GM23338 (cell line): ENCODE results near the gene IDUA. TPM values are rescaled to one million over a fixed set of nuclear protein-coding genes. Genes with fewer than 3 reads are reported as not detected.

Experiments
- ATAC-seq: fragments of 200-7000 bp; cut with Tn5 transposase; 3 replicates; pipeline ENCODE4 v1.9.1; 2020
- DNase-seq: peaks from one replicate; pipeline ENCODE4 v3.0.0-alpha.2; 2015; ENCODE audit warnings: low spot score
- H2AFZ ChIP-seq: fragments of 200-600 bp; sonication (generic); 2 replicates; pipeline ENCODE4 v1.8.0; 2016; ENCODE audit warnings: antibody characterized with exemption, mild to moderate bottlenecking, moderate library complexity
- H3F3A ChIP-seq: fragments of 200-600 bp; sonication (generic); replicated peaks from 2 replicates; pipeline ENCODE4 v1.8.0; 2017; ENCODE audit warnings: antibody characterized with exemption, mixed run types, low read depth
- H3K27ac ChIP-seq: fragments of 200-600 bp; sonication (generic); 2 replicates; pipeline ENCODE4 v1.6.1; 2016; ENCODE audit warnings: low read depth
- H3K27me3 ChIP-seq: fragments of 200-600 bp; sonication (generic); 2 replicates; pipeline ENCODE4 v1.8.0; 2016; ENCODE audit warnings: mild to moderate bottlenecking, mixed run types, moderate library complexity; ENCODE audit not compliant: insufficient read depth
- H3K36me3 ChIP-seq: fragments of 200-600 bp; sonication (generic); 2 replicates; pipeline ENCODE4 v1.8.0; 2016; ENCODE audit warnings: mild to moderate bottlenecking; ENCODE audit not compliant: insufficient read depth
- H3K4me1 ChIP-seq: fragments of 200-600 bp; sonication (generic); 2 replicates; pipeline ENCODE4 v1.8.0; 2016; ENCODE audit warnings: mild to moderate bottlenecking, moderate library complexity; ENCODE audit not compliant: insufficient read depth
- H3K4me2 ChIP-seq: fragments of 200-600 bp; sonication (generic); 2 replicates; pipeline ENCODE4 v1.7.1; 2017; ENCODE audit warnings: mixed run types
- H3K4me3 ChIP-seq: fragments of 200-600 bp; sonication (generic); 2 replicates; pipeline ENCODE4 v1.6.1; 2016; ENCODE audit warnings: mixed run types
- H3K79me2 ChIP-seq: fragments of 200-600 bp; sonication (generic); replicated peaks from 2 replicates; pipeline ENCODE4 v1.8.0; 2017; ENCODE audit warnings: mild to moderate bottlenecking; ENCODE audit not compliant: insufficient read depth
- H3K9me2 ChIP-seq: fragments of 200-600 bp; sonication (generic); 2 replicates; pipeline ENCODE4 v1.8.0; 2017; ENCODE audit not compliant: insufficient read depth
- H4K20me1 ChIP-seq: fragments of 200-600 bp; sonication (generic); replicated peaks from 2 replicates; pipeline ENCODE4 v1.8.0; 2017; ENCODE audit warnings: mild to moderate bottlenecking; ENCODE audit not compliant: insufficient read depth
- H3K27ac Mint-ChIP-seq: 2 replicates; pipeline ENCODE4 v1.8.0; 2020; ENCODE audit warnings: inconsistent platforms, mild to moderate bottlenecking, moderate library complexity, mixed read lengths
- H3K27me3 Mint-ChIP-seq: 3 replicates; pipeline ENCODE4 v1.8.0; 2022; ENCODE audit warnings: low read depth, mild to moderate bottlenecking, moderate library complexity, mixed read lengths, inconsistent platforms; ENCODE audit not compliant: insufficient read depth, poor library complexity
- H3K36me3 Mint-ChIP-seq: 3 replicates; pipeline ENCODE4 v1.8.0; 2021; ENCODE audit warnings: low read depth, mild to moderate bottlenecking, inconsistent platforms, moderate library complexity, mixed read lengths
- H3K4me1 Mint-ChIP-seq: 3 replicates; pipeline ENCODE4 v1.8.0; 2020; ENCODE audit warnings: mild to moderate bottlenecking, inconsistent platforms, mixed read lengths
- H3K4me3 Mint-ChIP-seq: 3 replicates; pipeline ENCODE4 v1.8.0; 2021; ENCODE audit warnings: moderate library complexity, mild to moderate bottlenecking, inconsistent platforms, mixed read lengths
- H3K9me3 Mint-ChIP-seq: 3 replicates; pipeline ENCODE4 v1.8.0; 2020; ENCODE audit warnings: moderate library complexity, mild to moderate bottlenecking, inconsistent platforms, mixed read lengths
- ETS1 ChIP-seq: IDR thresholded peaks from 2 replicates; pipeline ENCODE4 v1.6.1; 2016; ENCODE audit warnings: antibody characterized with exemption
- STAT1 ChIP-seq: IDR thresholded peaks from one replicate; pipeline ENCODE4 v1.6.1; 2016; ENCODE audit warnings: antibody characterized with exemption; ENCODE audit not compliant: unreplicated experiment
- polyA plus RNA-seq: library from polyadenylated mRNA; unstranded; fragments of >200 nt; fragmentation: Nextera tagmentation; extraction: Ambion mirVana; gene quantifications from 2 replicates; pipeline ENCODE4 v1.2.1, GENCODE V29; 2016
- total RNA-seq: library from RNA; depleted of rRNA; stranded (reverse); fragments of >200 nt; shearing (Covaris generic); gene quantifications from 2 replicates; pipeline ENCODE4 v1.2.3, GENCODE V29; 2014
- TF ChIP-seq, protein P1 (sequence below): fragments of 250-450 bp; sonication (Bioruptor Pico); IDR thresholded peaks from 2 replicates; pipeline ENCODE4 v1.5.0; 2020; ENCODE audit warnings: mild to moderate bottlenecking, moderate library complexity

The IDUA gene
- total and polyA plus RNA-seq, 2 experiments from 2014 or later = 1.3 to 6.1 TPM

GRCh38 chr4:991451-992296 lies 4.8 kb downstream of the IDUA start:
- H3K36me3 Mint-ChIP-seq = no peaks in the 10 kb centered on the region
- TF ChIP-seq, protein P1, sequence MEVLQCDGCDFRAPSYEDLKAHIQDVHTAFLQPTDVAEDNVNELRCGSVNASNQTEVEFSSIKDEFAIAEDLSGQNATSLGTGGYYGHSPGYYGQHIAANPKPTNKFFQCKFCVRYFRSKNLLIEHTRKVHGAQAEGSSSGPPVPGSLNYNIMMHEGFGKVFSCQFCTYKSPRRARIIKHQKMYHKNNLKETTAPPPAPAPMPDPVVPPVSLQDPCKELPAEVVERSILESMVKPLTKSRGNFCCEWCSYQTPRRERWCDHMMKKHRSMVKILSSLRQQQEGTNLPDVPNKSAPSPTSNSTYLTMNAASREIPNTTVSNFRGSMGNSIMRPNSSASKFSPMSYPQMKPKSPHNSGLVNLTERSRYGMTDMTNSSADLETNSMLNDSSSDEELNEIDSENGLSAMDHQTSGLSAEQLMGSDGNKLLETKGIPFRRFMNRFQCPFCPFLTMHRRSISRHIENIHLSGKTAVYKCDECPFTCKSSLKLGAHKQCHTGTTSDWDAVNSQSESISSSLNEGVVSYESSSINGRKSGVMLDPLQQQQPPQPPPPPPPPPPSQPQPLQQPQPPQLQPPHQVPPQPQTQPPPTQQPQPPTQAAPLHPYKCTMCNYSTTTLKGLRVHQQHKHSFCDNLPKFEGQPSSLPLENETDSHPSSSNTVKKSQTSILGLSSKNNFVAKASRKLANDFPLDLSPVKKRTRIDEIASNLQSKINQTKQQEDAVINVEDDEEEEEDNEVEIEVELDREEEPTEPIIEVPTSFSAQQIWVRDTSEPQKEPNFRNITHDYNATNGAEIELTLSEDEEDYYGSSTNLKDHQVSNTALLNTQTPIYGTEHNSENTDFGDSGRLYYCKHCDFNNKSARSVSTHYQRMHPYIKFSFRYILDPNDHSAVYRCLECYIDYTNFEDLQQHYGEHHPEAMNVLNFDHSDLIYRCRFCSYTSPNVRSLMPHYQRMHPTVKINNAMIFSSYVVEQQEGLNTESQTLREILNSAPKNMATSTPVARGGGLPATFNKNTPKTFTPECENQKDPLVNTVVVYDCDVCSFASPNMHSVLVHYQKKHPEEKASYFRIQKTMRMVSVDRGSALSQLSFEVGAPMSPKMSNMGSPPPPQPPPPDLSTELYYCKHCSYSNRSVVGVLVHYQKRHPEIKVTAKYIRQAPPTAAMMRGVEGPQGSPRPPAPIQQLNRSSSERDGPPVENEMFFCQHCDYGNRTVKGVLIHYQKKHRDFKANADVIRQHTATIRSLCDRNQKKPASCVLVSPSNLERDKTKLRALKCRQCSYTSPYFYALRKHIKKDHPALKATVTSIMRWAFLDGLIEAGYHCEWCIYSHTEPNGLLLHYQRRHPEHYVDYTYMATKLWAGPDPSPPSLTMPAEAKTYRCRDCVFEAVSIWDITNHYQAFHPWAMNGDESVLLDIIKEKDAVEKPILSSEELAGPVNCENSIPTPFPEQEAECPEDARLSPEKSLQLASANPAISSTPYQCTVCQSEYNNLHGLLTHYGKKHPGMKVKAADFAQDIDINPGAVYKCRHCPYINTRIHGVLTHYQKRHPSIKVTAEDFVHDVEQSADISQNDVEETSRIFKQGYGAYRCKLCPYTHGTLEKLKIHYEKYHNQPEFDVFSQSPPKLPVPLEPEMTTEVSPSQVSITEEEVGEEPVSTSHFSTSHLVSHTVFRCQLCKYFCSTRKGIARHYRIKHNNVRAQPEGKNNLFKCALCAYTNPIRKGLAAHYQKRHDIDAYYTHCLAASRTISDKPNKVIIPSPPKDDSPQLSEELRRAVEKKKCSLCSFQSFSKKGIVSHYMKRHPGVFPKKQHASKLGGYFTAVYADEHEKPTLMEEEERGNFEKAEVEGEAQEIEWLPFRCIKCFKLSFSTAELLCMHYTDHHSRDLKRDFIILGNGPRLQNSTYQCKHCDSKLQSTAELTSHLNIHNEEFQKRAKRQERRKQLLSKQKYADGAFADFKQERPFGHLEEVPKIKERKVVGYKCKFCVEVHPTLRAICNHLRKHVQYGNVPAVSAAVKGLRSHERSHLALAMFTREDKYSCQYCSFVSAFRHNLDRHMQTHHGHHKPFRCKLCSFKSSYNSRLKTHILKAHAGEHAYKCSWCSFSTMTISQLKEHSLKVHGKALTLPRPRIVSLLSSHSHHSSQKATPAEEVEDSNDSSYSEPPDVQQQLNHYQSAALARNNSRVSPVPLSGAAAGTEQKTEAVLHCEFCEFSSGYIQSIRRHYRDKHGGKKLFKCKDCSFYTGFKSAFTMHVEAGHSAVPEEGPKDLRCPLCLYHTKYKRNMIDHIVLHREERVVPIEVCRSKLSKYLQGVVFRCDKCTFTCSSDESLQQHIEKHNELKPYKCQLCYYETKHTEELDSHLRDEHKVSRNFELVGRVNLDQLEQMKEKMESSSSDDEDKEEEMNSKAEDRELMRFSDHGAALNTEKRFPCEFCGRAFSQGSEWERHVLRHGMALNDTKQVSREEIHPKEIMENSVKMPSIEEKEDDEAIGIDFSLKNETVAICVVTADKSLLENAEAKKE (CRISPR knock-in tag) = no peak
- TF ChIP-seq ETS1 (no peak), STAT1 (no peak)
- no peak overlapping the region for H3K4me3 ChIP-seq

More at GRCh38 chr4:991451-992296, 4.8 kb downstream of the IDUA start:
- Mint-ChIP-seq H3K9me3 (no peaks in the 10 kb centered on the region), H3K4me3 (no peak overlapping the region), H3K27me3 (peaks cover 17% of the 10 kb centered on the region), H3K27ac (no peak overlapping the region), H3K4me1 (no peaks in the 10 kb centered on the region)
- Histone ChIP-seq H3K9me2 (no peaks in the 10 kb centered on the region), H3K36me3 (no peaks in the 10 kb centered on the region), H3F3A (0 out of 2 replicates have a peak, but pooled peaks cover 2% of the 10 kb centered on the region), H3K4me2 (no peak overlapping the region), H3K4me1 (no peaks in the 10 kb centered on the region), H3K79me2 (no peaks in the 10 kb centered on the region), H3K27ac (no peak overlapping the region), H2AFZ (no peak overlapping the region), H3K27me3 (peaks cover 12% of the 10 kb centered on the region), H4K20me1 (no peaks in the 10 kb centered on the region)
- DNase-seq = no peak
- no peak for ATAC-seq
